AG09309 (cell line): ENCODE data around the gene KCNK4.

Experiments
- DNase-seq: peaks from one replicate; pipeline ENCODE4 v3.0.0-alpha.2; 2010; ENCODE audit warnings: low read depth
- H3K4me3 ChIP-seq: 2 replicates; pipeline ENCODE4 v1.5.1; 2011; ENCODE audit warnings: mild to moderate bottlenecking, low read depth, low read length, moderate library complexity; ENCODE audit not compliant: control insufficient read depth
- TF ChIP-seq, protein P1 (sequence below): IDR thresholded peaks from 2 replicates; pipeline ENCODE4 v1.5.1; 2011; ENCODE audit warnings: mild to moderate bottlenecking, low read depth, low read length, inconsistent platforms; ENCODE audit not compliant: insufficient read depth, control insufficient read depth; ENCODE audit errors: missing control alignments

Gene KCNK4

DNA sequence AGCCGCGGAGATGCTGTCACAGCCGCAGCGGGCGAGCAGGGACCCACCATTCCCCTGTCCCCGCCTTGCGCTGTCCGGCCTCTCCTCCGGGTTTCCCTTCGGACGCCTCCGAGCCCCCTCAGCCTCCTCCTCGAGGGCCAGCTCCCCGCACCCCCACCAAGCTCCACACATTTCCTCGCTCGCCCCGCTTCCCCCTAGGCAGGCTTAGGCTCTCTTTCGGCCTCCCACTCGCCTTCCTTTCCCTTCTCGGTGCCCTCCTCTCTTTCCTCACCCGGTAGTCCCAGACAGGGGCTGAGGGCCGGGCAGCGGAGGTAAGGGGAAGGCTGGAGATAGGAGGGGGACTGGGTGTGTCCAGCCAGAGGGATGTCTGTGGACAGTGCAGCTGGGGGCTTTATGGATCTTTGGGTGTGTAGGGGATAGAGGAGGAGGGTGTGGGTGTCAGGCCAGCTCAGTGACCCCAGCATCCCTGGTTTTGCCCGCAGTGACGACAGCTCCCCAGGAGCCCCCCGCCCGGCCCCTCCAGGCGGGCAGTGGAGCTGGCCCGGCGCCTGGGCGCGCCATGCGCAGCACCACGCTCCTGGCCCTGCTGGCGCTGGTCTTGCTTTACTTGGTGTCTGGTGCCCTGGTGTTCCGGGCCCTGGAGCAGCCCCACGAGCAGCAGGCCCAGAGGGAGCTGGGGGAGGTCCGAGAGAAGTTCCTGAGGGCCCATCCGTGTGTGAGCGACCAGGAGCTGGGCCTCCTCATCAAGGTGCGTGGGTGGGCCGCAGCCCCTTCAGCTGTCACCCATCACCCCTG lies 1.6 kb downstream of the KCNK4 start:
- DNase-seq: no peak
- H3K4me3 ChIP-seq: no peak overlapping the region
- TF ChIP-seq, protein P1, sequence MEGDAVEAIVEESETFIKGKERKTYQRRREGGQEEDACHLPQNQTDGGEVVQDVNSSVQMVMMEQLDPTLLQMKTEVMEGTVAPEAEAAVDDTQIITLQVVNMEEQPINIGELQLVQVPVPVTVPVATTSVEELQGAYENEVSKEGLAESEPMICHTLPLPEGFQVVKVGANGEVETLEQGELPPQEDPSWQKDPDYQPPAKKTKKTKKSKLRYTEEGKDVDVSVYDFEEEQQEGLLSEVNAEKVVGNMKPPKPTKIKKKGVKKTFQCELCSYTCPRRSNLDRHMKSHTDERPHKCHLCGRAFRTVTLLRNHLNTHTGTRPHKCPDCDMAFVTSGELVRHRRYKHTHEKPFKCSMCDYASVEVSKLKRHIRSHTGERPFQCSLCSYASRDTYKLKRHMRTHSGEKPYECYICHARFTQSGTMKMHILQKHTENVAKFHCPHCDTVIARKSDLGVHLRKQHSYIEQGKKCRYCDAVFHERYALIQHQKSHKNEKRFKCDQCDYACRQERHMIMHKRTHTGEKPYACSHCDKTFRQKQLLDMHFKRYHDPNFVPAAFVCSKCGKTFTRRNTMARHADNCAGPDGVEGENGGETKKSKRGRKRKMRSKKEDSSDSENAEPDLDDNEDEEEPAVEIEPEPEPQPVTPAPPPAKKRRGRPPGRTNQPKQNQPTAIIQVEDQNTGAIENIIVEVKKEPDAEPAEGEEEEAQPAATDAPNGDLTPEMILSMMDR: no peak

- TF ChIP-seq, protein P1: no peak
- no peak for DNase-seq
- H3K4me3 ChIP-seq: no peak overlapping the region
These were observed 3.7 kb downstream of the KCNK4 start for GRCh38 chr11:64294774-64295173.

DNA sequence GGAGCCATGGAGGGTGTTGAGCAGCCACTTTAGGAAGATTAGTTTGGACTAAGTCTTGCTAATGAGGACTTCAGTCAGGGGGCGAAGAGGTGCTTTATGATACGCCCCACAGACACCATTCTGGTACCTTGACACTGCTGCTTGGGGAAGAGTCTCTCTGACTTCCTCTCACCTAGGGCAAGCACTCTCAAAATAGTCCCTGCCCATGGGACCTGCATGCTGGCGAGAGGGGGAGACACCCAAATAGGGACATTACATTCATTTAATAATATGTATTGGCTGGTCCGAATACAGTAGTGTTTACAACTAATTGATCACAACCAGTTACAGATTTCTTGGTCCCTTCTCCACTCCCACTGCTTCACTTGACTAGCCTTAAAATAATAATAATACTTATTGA lies 4.7 kb downstream of the KCNK4 start:
- TF ChIP-seq, protein P1: no peak
- H3K4me3 ChIP-seq: no peak overlapping the region
- DNase-seq: no peak

DNA sequence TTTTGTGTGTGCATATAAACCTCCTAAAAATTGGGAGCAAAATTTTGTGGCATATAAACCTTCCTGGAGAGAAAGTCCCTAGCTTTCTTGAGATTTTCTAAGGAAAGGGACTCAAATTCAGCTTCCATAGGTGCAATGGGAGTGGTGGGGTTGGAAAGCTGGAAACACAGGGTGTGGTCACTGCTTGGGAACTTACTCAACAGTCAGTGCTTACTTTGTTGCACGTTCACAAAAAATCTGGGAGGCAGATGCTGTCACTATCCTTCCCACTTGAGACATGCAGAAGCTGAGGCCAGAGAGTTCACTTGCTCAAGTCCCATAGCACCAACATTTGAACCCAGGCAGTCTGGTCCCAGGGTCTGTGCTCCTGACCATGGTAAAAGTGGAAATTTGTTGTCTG lies 5.1 kb downstream of the KCNK4 start:
- DNase-seq: no peak
- no peak overlapping the region for H3K4me3 ChIP-seq
- TF ChIP-seq, protein P1: no peak

GRCh38 chr11:64296830-64297698 lies 6.0 kb downstream of the KCNK4 start:
- TF ChIP-seq, protein P1: no peak
- DNase-seq: no peak
- no peak overlapping the region for H3K4me3 ChIP-seq

- DNase-seq: no peak
- TF ChIP-seq, protein P1: no peak
These were observed 6.7 kb downstream of the KCNK4 start for GRCh38 chr11:64297699-64298358.

More at GRCh38 chr11:64297699-64298358, 6.7 kb downstream of the KCNK4 start:
- no peak overlapping the region for H3K4me3 ChIP-seq
